HepG2 (cell line): Measurements from ENCODE around the gene NGEF. TPM values are rescaled to one million over a fixed set of nuclear protein-coding genes. Genes with fewer than 3 reads are reported as not detected.

Experiments used
- ATAC-seq: fragments of 200-7000 bp; cut with Tn5 transposase; 3 replicates; pipeline ENCODE4 v1.9.1; 2020; ENCODE audit warnings: mild to moderate bottlenecking, moderate library complexity
- BruUV-seq: library from RNA; stranded (reverse); fragments of 400-500 nt; replicated peaks from 2 replicates; lab custom pipeline; 2021; lab: Mats Ljungman, UMichigan
- CTCF ChIA-PET: fragments of 300-600 bp; formaldehyde crosslinking; extraction: SDS; loops from one replicate; lab custom pipeline; 2021; ENCODE audit warnings: low total read pairs, inconsistent platforms, low intra/inter-chr PET ratio; lab: Yijun Ruan, JAX
- POLR2A ChIA-PET: fragments of 350-600 bp; sonication (Branson Sonifier 250); formaldehyde crosslinking; loops from one replicate; lab custom pipeline; 2020; ENCODE audit warnings: antibody characterized with exemption, inconsistent platforms; lab: Yijun Ruan, JAX
- DNase-seq: peaks from one replicate; pipeline ENCODE4 v3.0.0-alpha.2; 2015; ENCODE audit warnings: low spot score
- FAIRE-seq: peaks from 3 replicates; lab custom pipeline; 2011; peaks lifted over from hg19 to GRCh38; lab: Jason Lieb, UNC
- H2AFZ ChIP-seq: one replicate; pipeline ENCODE4 v1.6.1; 2011; ENCODE audit warnings: low read length, inconsistent platforms
- H3K27ac ChIP-seq: fragments of 300-600 bp; 3 replicates; pipeline ENCODE4 v1.8.0; 2011; ENCODE audit warnings: mixed run types, mild to moderate bottlenecking, mixed read lengths, low read length, inconsistent platforms; ENCODE audit not compliant: insufficient read depth; ENCODE audit errors: extremely low read length
- H3K27me3 ChIP-seq, 2 experiments: fragments of 200-600 bp in 1 of 2; 2 replicates in 1 of 2; 3 replicates in 1 of 2; pipeline versions ENCODE4 v1.6.0 to v1.8.0; 2011; ENCODE audit warnings: low read length in 2 of 2, mild to moderate bottlenecking in 2 of 2, moderate library complexity in 2 of 2, inconsistent platforms in 1 of 2; ENCODE audit not compliant: insufficient read depth in 2 of 2, control insufficient read depth in 1 of 2
- H3K36me3 ChIP-seq, 2 experiments: fragments of 200-600 bp in 1 of 2; replicated peaks in 1 of 2; 2 replicates in 1 of 2; 3 replicates in 1 of 2; pipeline versions ENCODE4 v1.5.1 to v1.8.0; 2011; ENCODE audit warnings: low read length in 2 of 2, inconsistent platforms in 1 of 2; ENCODE audit not compliant: insufficient read depth in 2 of 2, control insufficient read depth in 1 of 2
- H3K4me1 ChIP-seq: 2 replicates; pipeline ENCODE4 v1.5.1; 2012; ENCODE audit warnings: low read length, inconsistent platforms; ENCODE audit not compliant: insufficient read depth
- H3K4me2 ChIP-seq: 2 replicates; pipeline ENCODE4 v1.6.0; 2011; ENCODE audit warnings: low read depth, low read length, inconsistent platforms
- H3K4me3 ChIP-seq, 3 experiments: fragments of 200-600 bp in 1 of 3; sonication (generic), shearing (Covaris generic) in 1 of 3; replicated peaks in 1 of 3; 2 replicates each; pipeline ENCODE4 v1.5.1; 2011 to 2016; ENCODE audit warnings: low read length in 3 of 3, inconsistent platforms in 2 of 3, low read depth in 2 of 3, mild to moderate bottlenecking in 2 of 3, control low read depth in 1 of 3, mixed read lengths in 1 of 3; ENCODE audit not compliant: insufficient read depth in 1 of 3
- H3K79me2 ChIP-seq: one replicate; pipeline ENCODE4 v1.6.1; 2011; ENCODE audit warnings: low read length, inconsistent platforms; ENCODE audit not compliant: insufficient read depth
- H3K9ac ChIP-seq: 2 replicates; pipeline ENCODE4 v1.6.0; 2011; ENCODE audit warnings: mild to moderate bottlenecking, low read depth, low read length, inconsistent platforms; ENCODE audit not compliant: insufficient read depth
- H3K9me3 ChIP-seq: 2 replicates; pipeline ENCODE4 v1.5.1; 2012; ENCODE audit warnings: mild to moderate bottlenecking, low read length
- H4K20me1 ChIP-seq: 2 replicates; pipeline ENCODE4 v1.6.0; 2011; ENCODE audit warnings: inconsistent platforms, mild to moderate bottlenecking, low read length, moderate library complexity; ENCODE audit not compliant: insufficient read depth
- ATF2 ChIP-seq: sonication (generic); formaldehyde crosslinking; IDR thresholded peaks from 2 replicates; pipeline ENCODE4 v1.4.0; 2020; ENCODE audit warnings: missing genetic modification reagents
- HNF4A ChIP-seq: sonication (generic); formaldehyde crosslinking; IDR thresholded peaks from 2 replicates; pipeline ENCODE4 v1.4.0; 2020; ENCODE audit warnings: missing genetic modification reagents
- KMT2A ChIP-seq: sonication (generic); formaldehyde crosslinking; IDR thresholded peaks from 2 replicates; pipeline ENCODE4 v1.4.0; 2020; ENCODE audit warnings: missing genetic modification reagents
- NCOA1 ChIP-seq: sonication (generic); formaldehyde crosslinking; IDR thresholded peaks from 2 replicates; pipeline ENCODE4 v1.9.0; 2021; ENCODE audit warnings: missing genetic modification reagents
- POLR2AphosphoS5 ChIP-seq: IDR thresholded peaks from 2 replicates; pipeline ENCODE4 v1.6.1; 2012; ENCODE audit warnings: low read depth, low read length
- TBX2 ChIP-seq: sonication (generic); formaldehyde crosslinking; IDR thresholded peaks from 2 replicates; pipeline ENCODE4 v1.5.0; 2020; ENCODE audit warnings: missing genetic modification reagents, mild to moderate bottlenecking, borderline replicate concordance
- ZBTB21 ChIP-seq: sonication (generic); formaldehyde crosslinking; IDR thresholded peaks from 2 replicates; pipeline ENCODE4 v1.4.0; 2020; ENCODE audit warnings: missing genetic modification reagents
- ZKSCAN5 ChIP-seq: sonication (generic); formaldehyde crosslinking; IDR thresholded peaks from 2 replicates; pipeline ENCODE4 v1.5.1; 2020; ENCODE audit warnings: mild to moderate bottlenecking, missing genetic modification reagents
- ZNF281 ChIP-seq: sonication (generic); formaldehyde crosslinking; IDR thresholded peaks from 2 replicates; pipeline ENCODE4 v1.4.0; 2020; ENCODE audit warnings: missing genetic modification reagents, borderline replicate concordance
- ZNF558 ChIP-seq: sonication (generic); formaldehyde crosslinking; IDR thresholded peaks from 2 replicates; pipeline ENCODE4 v1.9.0; 2022; ENCODE audit warnings: mild to moderate bottlenecking, missing genetic modification reagents, borderline replicate concordance
- ZNF569 ChIP-seq: sonication (generic); formaldehyde crosslinking; IDR thresholded peaks from 2 replicates; pipeline ENCODE4 v1.5.0; 2020; ENCODE audit warnings: mild to moderate bottlenecking, missing genetic modification reagents, moderate library complexity, borderline replicate concordance
- ZNF800 ChIP-seq: sonication (generic); formaldehyde crosslinking; IDR thresholded peaks from 2 replicates; pipeline ENCODE4 v1.4.0; 2020; ENCODE audit warnings: missing genetic modification reagents
- WGBS: methylation state at CpG from one replicate; pipeline ENCODE4 v1.1.6; 2017; ENCODE audit warnings: low lambda C conversion rate; 5-methylcytosine and 5-hydroxymethylcytosine counted together
- in situ Hi-C: cut with HindIII; loops from 2 replicates; pipeline ENCODE4 v1.10.0; 2017; ENCODE audit warnings: low pct_unique_long_range_greater_than_20kb; ENCODE audit not compliant: extremely low pct_ligation_motif_present
- intact Hi-C: fragments of 100-400 bp; cut with micrococcal nuclease; formaldehyde crosslinking; loops from one replicate; pipeline ENCODE4 v1.10.0; 2022; ENCODE audit not compliant: unreplicated experiment
- polyA plus RNA-seq, 8 experiments: library from polyadenylated mRNA; depleted of rRNA in 3 of 8; stranded (reverse) in 7 of 8; unstranded in 1 of 8; fragments of >200 nt; fragmentation: Illumina TruSeq in 4 of 8; extraction: Trizol in 4 of 8; gene quantifications; 2 replicates each; pipeline versions ENCODE4 v1.2.1 to v1.2.3, GENCODE V29; 2011 to 2016; ENCODE audit warnings: low read depth in 4 of 8, missing spikeins in 1 of 8, mixed read lengths in 1 of 8; ENCODE audit not compliant: insufficient read depth in 1 of 8
- total RNA-seq, 5 experiments: library from RNA; depleted of rRNA; stranded (reverse); fragments of >200 nt; fragmentation: Illumina TruSeq; extraction: Trizol; gene quantifications; 2 replicates each; pipeline ENCODE4 v1.2.3, GENCODE V29; 2016; ENCODE audit warnings: low read depth in 1 of 5

The NGEF gene
- total and polyA plus RNA-seq, 2 of the 13 experiments (the other 11 are each of a cell fraction or from before 2014, with no cell fraction given): 14.4 to 36.9 TPM

GRCh38 chr2:232850039-232850438 is 163.0 kb downstream of the NGEF start:
- no peak for TF ChIP-seq ZNF800 (CRISPR knock-in tag)
- TF ChIP-seq ZKSCAN5 (CRISPR knock-in tag): no peak
- TF ChIP-seq ZNF569 (CRISPR knock-in tag): no peak
- no peak for TF ChIP-seq TBX2 (CRISPR knock-in tag)
- no peak for TF ChIP-seq POLR2AphosphoS5
- Histone ChIP-seq H3K9me3 (no peaks in the 10 kb centered on the region), H3K79me2 (no peaks in the 10 kb centered on the region), H4K20me1 (no peaks in the 10 kb centered on the region), H3K4me3 (no peak overlapping the region), H3K27ac (no peak overlapping the region), H3K36me3 (peaks cover 24 to 76% of the 10 kb centered on the region in 2 experiments), H3K27me3 (no peaks in the 10 kb centered on the region), H3K4me1 (peaks cover 30% of the 10 kb centered on the region), H3K4me2 (no peak overlapping the region), H2AFZ (no peak overlapping the region), H3K9ac (no peak overlapping the region)
- ATAC-seq: no peak
- FAIRE-seq: no peak
- ChIA-PET POLR2A (no interaction called here), CTCF (no interaction called here)
- 99% methylated on average over 3 of the region's 3 CpGs for WGBS
- BruUV-seq: no TSS peak
- no peak for DNase-seq
- intact Hi-C loops (no loop called here), in situ Hi-C loops (loop anchor here (5.0 to 10.0 kb wide), 2 partner anchors 175 to 202 kb away; no protein-coding TSS in a partner anchor)

- Histone ChIP-seq H4K20me1 (no peaks in the 10 kb centered on the region), H3K9me3 (no peaks in the 10 kb centered on the region), H3K4me1 (peaks cover 13% of the 10 kb centered on the region), H3K27me3 (no peaks in the 10 kb centered on the region), H3K9ac (no peak overlapping the region), H3K4me2 (no peak overlapping the region), H3K36me3 (peaks cover 27 to 86% of the 10 kb centered on the region in 2 experiments), H3K27ac (no peak overlapping the region), H3K4me3 (no peak overlapping the region), H2AFZ (no peak overlapping the region), H3K79me2 (no peaks in the 10 kb centered on the region)
- CTCF ChIA-PET: no interaction called here
- in situ Hi-C loops (no loop called here), intact Hi-C loops (no loop called here)
- DNase-seq (peak; percentile 57), FAIRE-seq (no peak), ATAC-seq (0 out of 3 replicates have a peak, but pooled peaks have one; percentile 26)
- TSS peak; percentile 7 for BruUV-seq
- TF ChIP-seq ZBTB21 (peak; percentile 45; the same call in 1 of the 2 replicates), KMT2A (CRISPR knock-in tag) (no peak), ZNF558 (CRISPR knock-in tag) (no peak), NCOA1 (no peak), HNF4A (CRISPR knock-in tag) (peak; percentile 38; the same call in 1 of the 2 replicates), ZNF281 (CRISPR knock-in tag) (peak; percentile 44; the same call in 1 of the 2 replicates), ATF2 (CRISPR knock-in tag) (peak; percentile 19; the same call in 1 of the 2 replicates)
- POLR2A ChIA-PET: interaction anchor here (0.5 to 1.6 kb wide), 3 partner anchors 10 to 167 kb away, joined by 3 to 5 read pairs (median 3); partner anchors contain the start of gene NGEF
These were observed 167.0 kb downstream of the NGEF start for GRCh38 chr2:232846055-232846454.
